HG03558 (cell line): ENCODE results near the gene RPN1.
A peak's percentile ranks its signal among the peaks of the same experiment; 100 is the strongest.
"Not testable (repeated sequence)": the region's sequence is repeated elsewhere in the genome, so short reads cannot be mapped to it uniquely, and the experiment has no call there.

ENCODE experiments used
- ATAC-seq: cut with Tn5 transposase; IDR thresholded peaks from one replicate; pipeline ENCODE4 v1.9.1; 2021; ENCODE audit warnings: moderate number of reproducible peaks; ENCODE audit not compliant: unreplicated experiment; ENCODE audit errors: extremely low read depth

RPN1 gene

GRCh38 chr3:128650096-128651050, at the start of gene RPN1:
Gene RPN1 (minus strand): TSS chr3:128650818. CDS start chr3:128650800, 18 bp downstream.
- peak; percentile 77 for ATAC-seq

- ATAC-seq, result no peak
Observed at GRCh38 chr3:128698211-128699047, 47.8 kb upstream of the RPN1 start.

- ATAC-seq, result no peak
Observed at GRCh38 chr3:128697341-128697740, 46.7 kb upstream of the RPN1 start.

GRCh38 chr3:128693696-128694095, 43.1 kb upstream of the RPN1 start:
- no peak for ATAC-seq

- no peak for ATAC-seq
Observed at GRCh38 chr3:128689060-128689459, 38.4 kb upstream of the RPN1 start.

GRCh38 chr3:128686465-128686864, 35.8 kb upstream of the RPN1 start:
- ATAC-seq, result no peak

GRCh38 chr3:128684986-128685726, 34.5 kb upstream of the RPN1 start:
- no peak for ATAC-seq

- ATAC-seq, result no peak
Observed at GRCh38 chr3:128683957-128684356, 33.3 kb upstream of the RPN1 start.

- ATAC-seq, result no peak
Observed at GRCh38 chr3:128681369-128681829, 30.8 kb upstream of the RPN1 start.

GRCh38 chr3:128680603-128681368, 30.2 kb upstream of the RPN1 start:
- peak; percentile 70 for ATAC-seq

GRCh38 chr3:128679338-128679737, 28.7 kb upstream of the RPN1 start:
- no peak for ATAC-seq

GRCh38 chr3:128675802-128676201, 25.2 kb upstream of the RPN1 start:
- not testable (repeated sequence) for ATAC-seq

- no peak for ATAC-seq
Observed at GRCh38 chr3:128674161-128674784, 23.7 kb upstream of the RPN1 start.

GRCh38 chr3:128667641-128668040, 17.0 kb upstream of the RPN1 start:
- no peak for ATAC-seq

- ATAC-seq, result no peak
Observed at GRCh38 chr3:128665362-128666021, 14.9 kb upstream of the RPN1 start.

- ATAC-seq, result no peak
Observed at GRCh38 chr3:128663151-128663550, 12.5 kb upstream of the RPN1 start.

- ATAC-seq, result no peak
Observed at GRCh38 chr3:128655531-128655930, 4.9 kb upstream of the RPN1 start.

- ATAC-seq, result not testable (repeated sequence)
Observed at GRCh38 chr3:128653993-128654805, 3.6 kb upstream of the RPN1 start.
